ENCODE data around the gene CACNA2D2. TPM values are rescaled to one million over a fixed set of nuclear protein-coding genes. Genes with fewer than 3 reads are reported as not detected.

Gene CACNA2D2
- total RNA-seq, 1 donor from 2014 or later = 0.52 TPM

DNA sequence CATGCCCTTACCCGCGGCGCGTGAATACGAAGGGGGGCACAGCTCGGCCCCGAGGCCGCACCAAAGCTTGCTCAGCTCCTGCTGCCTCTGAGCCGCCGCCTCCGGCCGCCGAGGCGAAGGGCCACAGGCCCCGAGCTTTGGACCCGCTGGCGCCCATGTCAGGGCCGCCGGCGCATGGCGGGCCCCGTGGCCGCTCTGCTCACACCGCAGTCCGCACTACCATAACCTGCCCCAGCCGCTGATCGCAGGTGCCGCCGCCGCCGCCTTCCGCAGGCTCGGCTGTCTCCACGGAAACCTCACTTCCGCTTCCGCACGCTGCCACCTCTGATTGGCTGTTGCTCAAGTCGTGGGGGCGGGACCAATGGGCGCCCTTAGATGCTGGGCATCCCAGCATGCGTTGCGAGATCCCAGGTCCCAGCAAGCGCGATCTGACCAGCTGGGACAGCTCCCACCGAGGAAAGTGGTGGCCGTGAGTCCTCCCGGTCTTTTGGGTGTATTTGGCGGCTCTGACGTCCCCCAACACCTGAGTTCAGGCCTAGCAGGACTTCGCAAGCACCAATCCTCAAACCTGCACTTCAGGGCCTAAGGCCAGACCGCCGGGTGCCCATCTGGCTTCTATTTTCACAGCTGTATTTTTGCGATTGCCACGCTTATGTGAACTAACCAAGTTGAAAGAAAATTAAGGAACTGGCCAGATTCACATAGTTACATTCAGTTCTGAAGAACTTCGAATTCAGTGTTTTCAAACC lies 175.3 kb downstream of the CACNA2D2 start, which contains the start of gene TUSC2:
Gene TUSC2 (minus strand): TSS at position 281 of the 749 bp plus-strand sequence. CDS start 124 bp downstream, at position 157.
- H3K27me3 Mint-ChIP-seq (ENCODE audit: insufficient read depth) = no peaks in the 10 kb centered on the region
- DNase-seq (ENCODE audit: low spot score) = peak; percentile 92
- peak within 1 kb of the TSS; percentile 88 for H3K27ac Mint-ChIP-seq
- H3K4me3 Mint-ChIP-seq = peak within 1 kb of the TSS; percentile 93
- no peaks in the 10 kb centered on the region for H3K9me3 Mint-ChIP-seq
- H3K4me1 Mint-ChIP-seq (ENCODE audit: low read depth) = peaks cover 25% of the 10 kb centered on the region
- H3K36me3 Mint-ChIP-seq (ENCODE audit: low read depth) = peaks cover 29% of the 10 kb centered on the region
- intact Hi-C loops (cut with micrococcal nuclease) = loop anchor here (1.0 kb wide), 4 partner anchors 8 to 36 kb away; partner anchors contain the start of genes HYAL3, IFRD2 and NAA80

DNA sequence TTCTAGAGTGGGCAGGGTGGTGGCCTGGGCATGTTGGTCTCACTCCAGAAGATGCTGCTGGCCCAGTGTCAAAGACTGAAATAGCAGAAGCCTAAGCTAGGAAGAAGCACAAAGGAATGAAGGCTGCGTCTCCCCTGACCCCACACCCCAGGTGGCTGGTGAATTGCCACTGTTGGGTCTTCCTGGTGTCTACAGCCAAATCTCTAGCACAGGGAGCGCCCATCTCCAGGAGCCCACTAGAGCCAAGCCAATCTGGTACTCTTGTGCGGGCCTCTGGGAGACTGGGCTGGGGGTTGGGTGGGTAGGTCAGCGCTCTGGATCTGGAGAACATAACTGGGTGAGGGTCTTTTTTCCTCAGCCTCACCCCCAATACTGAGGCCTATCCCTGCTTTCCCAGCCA lies 176.3 kb downstream of the CACNA2D2 start:
- Mint-ChIP-seq H3K4me1 (ENCODE audit: low read depth) (peaks cover 25% of the 10 kb centered on the region), H3K27me3 (ENCODE audit: insufficient read depth) (no peaks in the 10 kb centered on the region), H3K9me3 (no peaks in the 10 kb centered on the region), H3K4me3 (peak overlapping the region; percentile 93), H3K27ac (peak overlapping the region; percentile 72), H3K36me3 (ENCODE audit: low read depth) (peaks cover 27% of the 10 kb centered on the region)
- intact Hi-C loops (cut with micrococcal nuclease) = no loop called here
- no peak for DNase-seq (ENCODE audit: low spot score)

DNA sequence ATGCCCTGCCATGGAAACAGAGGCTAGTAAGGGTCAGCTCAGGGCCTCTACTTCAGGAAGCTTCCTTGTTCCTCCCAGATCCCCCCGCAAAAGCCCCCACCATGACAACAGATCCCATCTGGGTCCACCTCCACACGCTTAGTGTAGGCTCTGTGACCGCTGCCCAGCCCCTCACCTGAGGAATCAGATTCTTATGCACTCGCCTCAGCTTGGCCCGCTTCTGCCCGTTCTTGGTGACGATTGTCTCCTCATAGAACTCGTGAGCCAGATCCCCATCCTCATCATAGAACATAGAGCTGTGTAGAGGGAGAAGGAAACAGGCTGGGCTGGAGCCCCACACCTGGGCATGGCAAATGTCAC lies 177.3 kb downstream of the CACNA2D2 start:
- peaks cover 22% of the 10 kb centered on the region for H3K36me3 Mint-ChIP-seq (ENCODE audit: low read depth)
- H3K27me3 Mint-ChIP-seq (ENCODE audit: insufficient read depth) = no peaks in the 10 kb centered on the region
- peaks cover 25% of the 10 kb centered on the region for H3K4me1 Mint-ChIP-seq (ENCODE audit: low read depth)
- no peak overlapping the region for H3K27ac Mint-ChIP-seq
- H3K9me3 Mint-ChIP-seq = no peaks in the 10 kb centered on the region
- no peak for DNase-seq (ENCODE audit: low spot score)
- peak overlapping the region; percentile 93 for H3K4me3 Mint-ChIP-seq
- intact Hi-C loops (cut with micrococcal nuclease) = no loop called here

DNA sequence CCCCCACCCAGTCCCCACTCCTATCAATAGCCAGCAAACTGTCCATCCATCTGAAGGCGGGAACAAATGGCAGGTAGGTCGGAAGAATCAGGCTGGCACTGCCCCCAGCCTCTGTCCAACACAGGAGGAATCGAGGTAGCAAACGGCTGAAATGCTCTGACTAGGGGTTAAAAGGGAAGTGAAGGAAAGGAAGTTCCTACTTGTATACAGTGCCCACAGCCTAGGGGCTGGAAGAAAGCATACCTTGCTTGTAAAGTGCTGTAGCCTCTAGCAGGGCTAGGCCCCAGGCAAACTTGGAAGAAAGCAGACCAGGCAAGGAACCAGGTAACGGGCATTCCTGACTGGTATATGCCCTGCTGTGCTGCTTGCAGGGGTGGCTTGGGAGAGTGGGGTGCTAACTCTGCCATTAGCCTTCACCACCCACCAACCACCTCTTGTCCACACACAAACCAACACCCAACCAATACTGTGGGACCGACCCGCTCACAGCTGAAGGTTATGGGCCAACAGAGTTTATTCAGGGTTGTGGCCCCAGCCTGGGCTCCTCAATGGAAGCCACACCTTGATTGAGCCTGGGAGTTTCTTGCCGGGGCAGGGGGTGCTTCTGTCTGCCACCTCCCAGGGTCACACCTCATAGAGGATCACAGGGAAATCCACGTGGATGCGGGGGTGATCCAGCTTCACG lies 177.8 kb downstream of the CACNA2D2 start:
- Mint-ChIP-seq H3K27me3 (ENCODE audit: insufficient read depth) (no peaks in the 10 kb centered on the region), H3K27ac (no peak overlapping the region), H3K4me1 (ENCODE audit: low read depth) (peaks cover 27% of the 10 kb centered on the region), H3K9me3 (no peaks in the 10 kb centered on the region), H3K4me3 (peak overlapping the region; percentile 93), H3K36me3 (ENCODE audit: low read depth) (peaks cover 17% of the 10 kb centered on the region)
- no peak for DNase-seq (ENCODE audit: low spot score)
- intact Hi-C loops (cut with micrococcal nuclease) = no loop called here

DNA sequence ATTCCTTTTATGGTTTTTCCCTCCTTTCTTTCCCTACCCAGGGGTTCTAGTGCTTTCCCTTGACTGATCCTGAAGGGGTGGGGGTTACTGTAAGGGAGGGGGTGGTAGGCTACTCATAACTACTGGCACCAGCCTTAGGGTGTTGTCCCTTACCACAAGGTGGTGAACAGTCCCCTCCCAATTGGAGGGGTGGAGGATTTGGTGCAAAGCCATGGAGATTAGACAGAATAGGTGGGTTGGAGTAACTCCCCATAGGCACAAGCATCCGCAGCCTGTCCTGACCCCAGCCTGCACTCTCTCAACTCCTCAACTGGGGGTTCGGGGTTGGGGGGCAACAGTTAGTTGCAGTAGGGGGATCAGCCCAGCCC lies 178.3 kb downstream of the CACNA2D2 start:
- no peaks in the 10 kb centered on the region for H3K27me3 Mint-ChIP-seq (ENCODE audit: insufficient read depth)
- H3K4me1 Mint-ChIP-seq (ENCODE audit: low read depth) = peaks cover 32% of the 10 kb centered on the region
- intact Hi-C loops (cut with micrococcal nuclease) = no loop called here
- H3K36me3 Mint-ChIP-seq (ENCODE audit: low read depth) = peaks cover 14% of the 10 kb centered on the region
- H3K9me3 Mint-ChIP-seq = no peaks in the 10 kb centered on the region
- peak overlapping the region; percentile 23 for H3K27ac Mint-ChIP-seq
- peak overlapping the region; percentile 15 for H3K4me3 Mint-ChIP-seq
- no peak for DNase-seq (ENCODE audit: low spot score)

DNA sequence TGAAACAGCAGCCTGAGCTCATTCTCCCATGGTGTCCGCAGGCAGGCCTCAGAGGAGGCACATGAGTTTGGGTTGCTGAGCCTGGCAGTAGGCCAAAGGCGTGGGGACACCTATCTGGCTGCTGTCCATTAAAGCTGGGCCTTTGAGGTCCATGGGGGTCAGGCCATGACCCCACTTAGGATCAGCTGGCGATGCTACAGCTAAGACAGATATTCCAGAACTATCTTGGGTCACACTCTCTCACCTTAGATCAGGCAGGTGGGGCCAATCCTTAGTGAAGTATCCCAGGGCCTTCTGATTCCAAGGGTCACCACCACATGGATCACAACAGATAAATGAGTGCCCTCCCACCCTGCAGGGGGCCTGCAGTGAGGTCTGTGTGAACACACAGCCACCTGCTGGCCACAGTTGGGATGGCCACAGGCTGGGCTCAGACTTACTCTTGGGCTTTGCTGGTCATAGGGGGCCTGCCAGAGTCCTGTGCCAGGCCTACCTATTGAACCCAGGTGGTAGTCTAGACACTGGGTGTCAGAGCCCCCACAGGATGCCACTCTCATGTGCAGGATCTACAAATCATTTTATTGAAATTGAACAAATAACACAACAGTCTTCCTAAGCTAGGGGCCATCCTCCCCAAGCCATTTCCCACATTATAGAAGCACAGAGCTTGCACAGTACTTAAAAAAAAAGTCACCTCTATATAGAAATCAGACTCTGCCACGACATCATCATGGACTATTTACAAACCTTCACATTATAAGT lies 178.9 kb downstream of the CACNA2D2 start:
- DNase-seq (ENCODE audit: low spot score) = peak; percentile 54
- intact Hi-C loops (cut with micrococcal nuclease) = loop anchor here (1.0 kb wide), 1 partner anchor 50 kb away; no protein-coding TSS in a partner anchor
- no peaks in the 10 kb centered on the region for H3K27me3 Mint-ChIP-seq (ENCODE audit: insufficient read depth)
- H3K36me3 Mint-ChIP-seq (ENCODE audit: low read depth) = peaks cover 11% of the 10 kb centered on the region
- H3K9me3 Mint-ChIP-seq = no peaks in the 10 kb centered on the region
- H3K4me3 Mint-ChIP-seq = no peak overlapping the region
- peaks cover 36% of the 10 kb centered on the region for H3K4me1 Mint-ChIP-seq (ENCODE audit: low read depth)
- peak overlapping the region; percentile 23 for H3K27ac Mint-ChIP-seq

DNA sequence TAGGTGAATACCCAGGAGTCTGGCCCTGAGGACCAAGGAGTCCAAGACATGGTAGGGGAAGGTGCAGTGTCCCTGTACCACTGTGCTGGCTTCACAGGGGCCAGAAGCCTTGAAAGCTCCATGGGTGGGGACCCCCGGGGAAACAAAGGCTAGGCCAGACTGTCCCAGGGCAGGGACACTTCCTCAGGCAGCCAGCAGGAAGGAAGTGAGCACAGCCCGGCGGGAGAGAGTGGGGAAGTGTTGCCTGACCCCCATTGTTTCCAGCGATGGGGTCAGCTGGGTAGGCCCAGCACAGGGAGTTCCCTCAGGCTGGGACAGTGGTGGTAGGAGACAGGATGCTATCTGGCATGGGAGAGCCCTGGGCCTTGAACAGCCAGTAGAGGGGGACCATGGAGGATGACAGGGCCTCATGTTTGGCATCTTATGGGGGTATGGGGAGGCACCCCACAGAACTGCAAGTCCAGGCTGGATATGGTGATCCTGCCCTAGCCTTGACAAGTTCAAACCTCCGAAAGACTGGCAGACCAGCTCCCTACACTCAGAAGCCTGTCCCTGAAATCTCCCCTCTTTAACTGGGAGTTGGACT lies 179.7 kb downstream of the CACNA2D2 start:
- Mint-ChIP-seq H3K27ac (no peak overlapping the region), H3K4me1 (ENCODE audit: low read depth) (peaks cover 39% of the 10 kb centered on the region), H3K9me3 (no peaks in the 10 kb centered on the region), H3K36me3 (ENCODE audit: low read depth) (peaks cover 17% of the 10 kb centered on the region), H3K27me3 (ENCODE audit: insufficient read depth) (no peaks in the 10 kb centered on the region), H3K4me3 (no peak overlapping the region)
- no peak for DNase-seq (ENCODE audit: low spot score)
- intact Hi-C loops (cut with micrococcal nuclease) = loop anchor here (1.0 kb wide), 1 partner anchor 49 kb away; no protein-coding TSS in a partner anchor

DNA sequence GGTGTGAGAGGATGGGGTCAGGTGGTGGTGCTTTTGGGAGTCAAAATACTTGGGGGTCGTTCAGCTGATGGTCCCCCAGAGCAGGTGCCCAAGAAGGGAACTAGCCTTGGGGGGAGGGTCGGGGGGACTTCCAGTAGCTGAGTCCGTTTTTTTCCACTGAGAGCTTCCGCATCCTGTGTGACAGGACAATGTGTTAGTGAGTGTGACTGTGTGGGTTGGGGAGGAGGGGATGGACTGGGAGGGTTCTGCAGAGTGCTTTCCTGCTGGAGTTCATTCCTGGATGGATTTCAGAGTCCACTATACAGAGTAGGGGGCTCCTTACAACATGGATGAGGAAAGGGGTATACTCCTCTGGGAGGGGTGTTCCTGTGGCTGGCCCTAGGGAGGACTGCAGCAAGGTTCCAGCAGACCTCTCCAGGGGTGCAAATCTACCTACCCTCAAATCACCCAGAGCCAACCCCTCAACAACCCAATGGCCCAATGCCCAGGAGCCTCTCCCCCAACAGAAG lies 180.3 kb downstream of the CACNA2D2 start:
- Mint-ChIP-seq H3K4me3 (no peak overlapping the region), H3K9me3 (no peaks in the 10 kb centered on the region), H3K36me3 (ENCODE audit: low read depth) (peaks cover 16% of the 10 kb centered on the region), H3K4me1 (ENCODE audit: low read depth) (peaks cover 39% of the 10 kb centered on the region), H3K27ac (peak overlapping the region; percentile 18), H3K27me3 (ENCODE audit: insufficient read depth) (no peaks in the 10 kb centered on the region)
- intact Hi-C loops (cut with micrococcal nuclease) = no loop called here
- no peak for DNase-seq (ENCODE audit: low spot score)

DNA sequence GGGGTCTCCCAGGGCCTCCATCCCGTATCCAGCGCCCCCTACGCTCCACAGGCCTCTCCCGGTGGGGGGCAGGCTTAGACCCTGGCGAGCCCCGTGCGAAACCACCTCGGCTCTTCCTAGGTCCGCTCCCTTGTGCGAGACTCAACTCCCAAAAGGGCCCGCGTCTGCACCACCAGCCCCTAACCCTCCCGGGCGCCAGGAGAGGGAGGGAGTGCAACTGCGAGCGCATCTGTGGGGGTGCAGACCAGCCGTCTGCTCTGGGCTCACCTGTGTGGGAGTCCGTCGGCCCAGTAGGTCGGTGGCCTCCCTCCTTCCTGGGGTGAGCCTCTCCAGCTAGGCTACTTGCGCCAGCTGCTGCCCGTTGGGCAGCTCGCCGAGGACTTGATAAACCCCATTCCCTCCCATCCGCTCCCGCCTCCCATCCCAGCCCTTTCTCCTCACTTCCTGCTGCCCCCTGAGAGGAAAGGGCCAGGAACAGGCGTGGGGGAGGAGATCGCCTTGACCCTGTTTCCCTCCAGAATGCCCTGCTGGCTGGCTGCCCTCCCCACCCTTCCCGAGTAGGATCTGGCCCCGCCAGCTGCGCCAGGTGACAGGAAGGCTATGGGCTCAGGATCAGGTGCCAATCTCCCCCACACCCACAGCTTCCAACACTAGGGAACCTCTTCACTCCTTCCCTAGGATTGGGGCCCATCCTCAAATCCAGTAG lies 180.9 kb downstream of the CACNA2D2 start, which contains the start of gene HYAL2:
Gene HYAL2 (minus strand): TSS at position 360 of the 706 bp plus-strand sequence. CDS start 2,256 bp downstream, outside the sequence.
- intact Hi-C loops (cut with micrococcal nuclease) = no loop called here
- H3K36me3 Mint-ChIP-seq (ENCODE audit: low read depth) = peaks cover 17% of the 10 kb centered on the region
- H3K9me3 Mint-ChIP-seq = no peaks in the 10 kb centered on the region
- peak within 1 kb of the TSS; percentile 79 for H3K4me3 Mint-ChIP-seq
- H3K4me1 Mint-ChIP-seq (ENCODE audit: low read depth) = peaks cover 39% of the 10 kb centered on the region
- DNase-seq (ENCODE audit: low spot score) = no peak
- H3K27ac Mint-ChIP-seq = peak within 1 kb of the TSS; percentile 83
- H3K27me3 Mint-ChIP-seq (ENCODE audit: insufficient read depth) = no peaks in the 10 kb centered on the region

DNA sequence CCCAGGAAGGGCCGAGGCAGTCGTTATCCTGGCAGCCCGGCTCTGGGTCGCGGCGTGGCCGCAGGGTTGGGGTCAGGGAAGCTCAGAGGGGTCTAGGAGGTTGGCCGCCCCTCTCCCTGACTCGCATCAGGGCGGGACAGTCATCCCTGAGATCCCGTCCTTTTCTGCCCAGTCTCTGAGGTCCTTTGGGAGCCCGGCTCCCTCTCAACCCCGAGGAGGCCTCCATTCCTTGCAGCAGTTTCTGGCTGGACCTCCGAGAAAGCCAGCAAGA lies 181.4 kb downstream of the CACNA2D2 start:
- Mint-ChIP-seq H3K4me1 (ENCODE audit: low read depth) (peaks cover 36% of the 10 kb centered on the region), H3K36me3 (ENCODE audit: low read depth) (peaks cover 17% of the 10 kb centered on the region), H3K27me3 (ENCODE audit: insufficient read depth) (no peaks in the 10 kb centered on the region), H3K4me3 (no peak overlapping the region), H3K9me3 (no peaks in the 10 kb centered on the region), H3K27ac (peak overlapping the region; percentile 83)
- intact Hi-C loops (cut with micrococcal nuclease) = no loop called here
- DNase-seq (ENCODE audit: low spot score) = no peak

DNA sequence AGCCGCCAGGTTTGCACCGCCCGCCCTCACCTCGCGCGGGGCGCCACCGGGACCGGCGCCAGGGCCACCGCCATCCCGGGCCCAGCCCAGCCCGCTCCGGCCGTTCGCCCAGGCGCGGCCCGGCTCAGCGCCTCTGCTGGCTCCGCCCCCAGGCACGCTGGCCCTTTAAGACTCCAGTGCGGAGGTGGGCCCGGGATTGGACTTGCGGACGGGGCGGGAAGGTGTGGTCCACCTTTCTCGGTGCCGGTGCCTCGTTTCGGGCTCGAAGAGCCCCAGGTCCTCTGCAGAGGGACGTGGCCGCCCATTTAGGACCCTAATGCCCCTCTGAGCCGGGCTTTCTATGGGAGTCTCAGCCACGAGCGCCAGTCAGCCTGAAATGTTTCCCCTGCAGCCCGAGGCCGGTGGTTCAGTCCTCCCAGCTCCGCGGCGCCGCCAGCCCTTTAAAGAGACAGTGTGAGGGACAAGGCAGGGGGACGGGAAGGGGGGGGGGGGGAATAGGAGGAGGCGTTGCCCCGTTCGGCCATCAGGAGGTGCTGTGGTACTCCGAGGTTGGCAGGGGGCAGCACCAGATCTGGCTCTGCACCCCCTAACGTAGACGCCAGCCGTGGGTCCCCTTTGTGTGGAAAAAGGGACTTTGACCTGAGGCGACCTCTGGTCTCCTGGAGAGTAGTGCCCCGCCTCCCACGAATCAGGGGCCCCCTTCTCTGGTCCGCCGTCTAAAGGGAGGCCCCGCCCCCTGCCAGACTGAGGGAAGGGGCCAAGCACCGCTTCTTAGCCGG lies 181.9 kb downstream of the CACNA2D2 start:
- Mint-ChIP-seq H3K27ac (peak overlapping the region; percentile 83), H3K4me1 (ENCODE audit: low read depth) (peaks cover 35% of the 10 kb centered on the region), H3K9me3 (no peaks in the 10 kb centered on the region), H3K36me3 (ENCODE audit: low read depth) (peaks cover 17% of the 10 kb centered on the region), H3K27me3 (ENCODE audit: insufficient read depth) (no peaks in the 10 kb centered on the region), H3K4me3 (peak overlapping the region; percentile 79)
- intact Hi-C loops (cut with micrococcal nuclease) = loop anchor here (1.0 kb wide), 5 partner anchors 16 to 129 kb away; partner anchors contain the start of genes HYAL3, IFRD2, NAA80 and TMEM115
- DNase-seq (ENCODE audit: low spot score) = peak; percentile 81

Measured in activated T-helper 1 cell treated with anti-CD3 and anti-CD28 coated beads, Interleukin-12 subunit alpha, Interleukin-12 subunit beta, Interleukin-2, Interleukin-4 antibody, amounts not matched to agents 30 ng/mL and 10 ng/mL and 1 ng/mL, durations not matched to agents 14 hours and 24 hours and 36 hours (primary cell).